ENCODE results near the gene FAM124B. TPM values are rescaled to one million over a fixed set of nuclear protein-coding genes. Genes with fewer than 3 reads are reported as not detected.

FAM124B gene
- total and polyA plus RNA-seq, 2 of the 8 experiments (the other 6 are each of a cell fraction or from before 2014, with no cell fraction given) = 2.1 to 2.6 TPM

DNA sequence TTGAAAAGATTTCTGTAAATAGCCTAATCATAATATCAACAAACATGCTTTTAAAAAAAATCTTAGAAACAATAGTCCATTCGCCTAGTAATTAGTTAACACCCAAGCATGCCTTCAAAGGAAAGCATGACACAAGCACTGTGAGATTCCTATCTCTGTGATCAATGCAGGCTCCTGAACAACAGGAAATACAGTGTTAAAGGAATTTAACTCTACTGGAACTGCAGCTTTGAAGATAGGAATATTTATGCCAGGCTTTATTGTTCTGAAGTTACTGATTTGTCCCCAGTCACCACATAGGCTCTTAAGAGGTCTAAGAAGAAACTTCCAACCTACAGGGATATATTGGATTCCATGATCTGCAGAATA is 15.4 kb upstream of the FAM124B start (continued):
- TF ChIP-seq, protein P1, sequence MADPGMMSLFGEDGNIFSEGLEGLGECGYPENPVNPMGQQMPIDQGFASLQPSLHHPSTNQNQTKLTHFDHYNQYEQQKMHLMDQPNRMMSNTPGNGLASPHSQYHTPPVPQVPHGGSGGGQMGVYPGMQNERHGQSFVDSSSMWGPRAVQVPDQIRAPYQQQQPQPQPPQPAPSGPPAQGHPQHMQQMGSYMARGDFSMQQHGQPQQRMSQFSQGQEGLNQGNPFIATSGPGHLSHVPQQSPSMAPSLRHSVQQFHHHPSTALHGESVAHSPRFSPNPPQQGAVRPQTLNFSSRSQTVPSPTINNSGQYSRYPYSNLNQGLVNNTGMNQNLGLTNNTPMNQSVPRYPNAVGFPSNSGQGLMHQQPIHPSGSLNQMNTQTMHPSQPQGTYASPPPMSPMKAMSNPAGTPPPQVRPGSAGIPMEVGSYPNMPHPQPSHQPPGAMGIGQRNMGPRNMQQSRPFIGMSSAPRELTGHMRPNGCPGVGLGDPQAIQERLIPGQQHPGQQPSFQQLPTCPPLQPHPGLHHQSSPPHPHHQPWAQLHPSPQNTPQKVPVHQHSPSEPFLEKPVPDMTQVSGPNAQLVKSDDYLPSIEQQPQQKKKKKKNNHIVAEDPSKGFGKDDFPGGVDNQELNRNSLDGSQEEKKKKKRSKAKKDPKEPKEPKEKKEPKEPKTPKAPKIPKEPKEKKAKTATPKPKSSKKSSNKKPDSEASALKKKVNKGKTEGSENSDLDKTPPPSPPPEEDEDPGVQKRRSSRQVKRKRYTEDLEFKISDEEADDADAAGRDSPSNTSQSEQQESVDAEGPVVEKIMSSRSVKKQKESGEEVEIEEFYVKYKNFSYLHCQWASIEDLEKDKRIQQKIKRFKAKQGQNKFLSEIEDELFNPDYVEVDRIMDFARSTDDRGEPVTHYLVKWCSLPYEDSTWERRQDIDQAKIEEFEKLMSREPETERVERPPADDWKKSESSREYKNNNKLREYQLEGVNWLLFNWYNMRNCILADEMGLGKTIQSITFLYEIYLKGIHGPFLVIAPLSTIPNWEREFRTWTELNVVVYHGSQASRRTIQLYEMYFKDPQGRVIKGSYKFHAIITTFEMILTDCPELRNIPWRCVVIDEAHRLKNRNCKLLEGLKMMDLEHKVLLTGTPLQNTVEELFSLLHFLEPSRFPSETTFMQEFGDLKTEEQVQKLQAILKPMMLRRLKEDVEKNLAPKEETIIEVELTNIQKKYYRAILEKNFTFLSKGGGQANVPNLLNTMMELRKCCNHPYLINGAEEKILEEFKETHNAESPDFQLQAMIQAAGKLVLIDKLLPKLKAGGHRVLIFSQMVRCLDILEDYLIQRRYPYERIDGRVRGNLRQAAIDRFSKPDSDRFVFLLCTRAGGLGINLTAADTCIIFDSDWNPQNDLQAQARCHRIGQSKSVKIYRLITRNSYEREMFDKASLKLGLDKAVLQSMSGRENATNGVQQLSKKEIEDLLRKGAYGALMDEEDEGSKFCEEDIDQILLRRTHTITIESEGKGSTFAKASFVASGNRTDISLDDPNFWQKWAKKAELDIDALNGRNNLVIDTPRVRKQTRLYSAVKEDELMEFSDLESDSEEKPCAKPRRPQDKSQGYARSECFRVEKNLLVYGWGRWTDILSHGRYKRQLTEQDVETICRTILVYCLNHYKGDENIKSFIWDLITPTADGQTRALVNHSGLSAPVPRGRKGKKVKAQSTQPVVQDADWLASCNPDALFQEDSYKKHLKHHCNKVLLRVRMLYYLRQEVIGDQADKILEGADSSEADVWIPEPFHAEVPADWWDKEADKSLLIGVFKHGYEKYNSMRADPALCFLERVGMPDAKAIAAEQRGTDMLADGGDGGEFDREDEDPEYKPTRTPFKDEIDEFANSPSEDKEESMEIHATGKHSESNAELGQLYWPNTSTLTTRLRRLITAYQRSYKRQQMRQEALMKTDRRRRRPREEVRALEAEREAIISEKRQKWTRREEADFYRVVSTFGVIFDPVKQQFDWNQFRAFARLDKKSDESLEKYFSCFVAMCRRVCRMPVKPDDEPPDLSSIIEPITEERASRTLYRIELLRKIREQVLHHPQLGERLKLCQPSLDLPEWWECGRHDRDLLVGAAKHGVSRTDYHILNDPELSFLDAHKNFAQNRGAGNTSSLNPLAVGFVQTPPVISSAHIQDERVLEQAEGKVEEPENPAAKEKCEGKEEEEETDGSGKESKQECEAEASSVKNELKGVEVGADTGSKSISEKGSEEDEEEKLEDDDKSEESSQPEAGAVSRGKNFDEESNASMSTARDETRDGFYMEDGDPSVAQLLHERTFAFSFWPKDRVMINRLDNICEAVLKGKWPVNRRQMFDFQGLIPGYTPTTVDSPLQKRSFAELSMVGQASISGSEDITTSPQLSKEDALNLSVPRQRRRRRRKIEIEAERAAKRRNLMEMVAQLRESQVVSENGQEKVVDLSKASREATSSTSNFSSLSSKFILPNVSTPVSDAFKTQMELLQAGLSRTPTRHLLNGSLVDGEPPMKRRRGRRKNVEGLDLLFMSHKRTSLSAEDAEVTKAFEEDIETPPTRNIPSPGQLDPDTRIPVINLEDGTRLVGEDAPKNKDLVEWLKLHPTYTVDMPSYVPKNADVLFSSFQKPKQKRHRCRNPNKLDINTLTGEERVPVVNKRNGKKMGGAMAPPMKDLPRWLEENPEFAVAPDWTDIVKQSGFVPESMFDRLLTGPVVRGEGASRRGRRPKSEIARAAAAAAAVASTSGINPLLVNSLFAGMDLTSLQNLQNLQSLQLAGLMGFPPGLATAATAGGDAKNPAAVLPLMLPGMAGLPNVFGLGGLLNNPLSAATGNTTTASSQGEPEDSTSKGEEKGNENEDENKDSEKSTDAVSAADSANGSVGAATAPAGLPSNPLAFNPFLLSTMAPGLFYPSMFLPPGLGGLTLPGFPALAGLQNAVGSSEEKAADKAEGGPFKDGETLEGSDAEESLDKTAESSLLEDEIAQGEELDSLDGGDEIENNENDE (IDR thresholded peaks at IDR 0.05; ENCODE audit: insufficient replicate concordance, low read length) = no peak
- TF ChIP-seq GTF2F1 (IDR thresholded peaks at IDR 0.05; ENCODE audit: borderline replicate concordance, low read depth, low read length) (no peak), SRF (IDR thresholded peaks at IDR 0.05; ENCODE audit: low read depth, low read length) (no peak), KDM1A (IDR thresholded peaks at IDR 0.05; ENCODE audit: borderline replicate concordance, low read length) (no peak), TEAD4 (IDR thresholded peaks at IDR 0.05; ENCODE audit: low read depth, low read length) (no peak)
- TF ChIP-seq, protein P2, sequence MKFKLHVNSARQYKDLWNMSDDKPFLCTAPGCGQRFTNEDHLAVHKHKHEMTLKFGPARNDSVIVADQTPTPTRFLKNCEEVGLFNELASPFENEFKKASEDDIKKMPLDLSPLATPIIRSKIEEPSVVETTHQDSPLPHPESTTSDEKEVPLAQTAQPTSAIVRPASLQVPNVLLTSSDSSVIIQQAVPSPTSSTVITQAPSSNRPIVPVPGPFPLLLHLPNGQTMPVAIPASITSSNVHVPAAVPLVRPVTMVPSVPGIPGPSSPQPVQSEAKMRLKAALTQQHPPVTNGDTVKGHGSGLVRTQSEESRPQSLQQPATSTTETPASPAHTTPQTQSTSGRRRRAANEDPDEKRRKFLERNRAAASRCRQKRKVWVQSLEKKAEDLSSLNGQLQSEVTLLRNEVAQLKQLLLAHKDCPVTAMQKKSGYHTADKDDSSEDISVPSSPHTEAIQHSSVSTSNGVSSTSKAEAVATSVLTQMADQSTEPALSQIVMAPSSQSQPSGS (IDR thresholded peaks at IDR 0.05; ENCODE audit: low read length) = no peak

Measured in H1 (cell line).